Brain microvascular endothelial cell (primary cell): ENCODE results near the gene PRDM5.

ENCODE experiments used
- DNase-seq: peaks from one replicate; pipeline ENCODE4 v3.0.0-alpha.2; 2020
- H3K27ac ChIP-seq: fragments of 250-450 bp; sonication (Bioruptor Pico); 2 replicates; pipeline ENCODE4 v1.5.1; 2020; ENCODE audit warnings: mild to moderate bottlenecking, moderate library complexity
- H3K27me3 ChIP-seq: fragments of 250-450 bp; sonication (Bioruptor Pico); replicated peaks from 2 replicates; pipeline ENCODE4 v1.5.1; 2020; ENCODE audit warnings: mild to moderate bottlenecking
- H3K36me3 ChIP-seq: fragments of 250-450 bp; sonication (Bioruptor Pico); replicated peaks from 2 replicates; pipeline ENCODE4 v1.5.1; 2020; ENCODE audit warnings: mild to moderate bottlenecking
- H3K4me3 ChIP-seq: 2 replicates; pipeline ENCODE4 v1.5.1; 2011; ENCODE audit warnings: low read depth, mild to moderate bottlenecking, control low read depth, low read length, moderate library complexity
- in situ Hi-C: cut with HindIII; loops from 2 replicates; pipeline ENCODE4 v1.10.0; 2017; ENCODE audit warnings: low sequenced_read_pairs, low pct_ligation_motif_present
- TF ChIP-seq, protein P1 (sequence below): IDR thresholded peaks from 2 replicates; pipeline ENCODE4 v1.5.1; 2011; ENCODE audit warnings: low read depth, mild to moderate bottlenecking, moderate library complexity, low read length, control low read depth, inconsistent platforms; ENCODE audit errors: missing control alignments

Gene PRDM5

DNA sequence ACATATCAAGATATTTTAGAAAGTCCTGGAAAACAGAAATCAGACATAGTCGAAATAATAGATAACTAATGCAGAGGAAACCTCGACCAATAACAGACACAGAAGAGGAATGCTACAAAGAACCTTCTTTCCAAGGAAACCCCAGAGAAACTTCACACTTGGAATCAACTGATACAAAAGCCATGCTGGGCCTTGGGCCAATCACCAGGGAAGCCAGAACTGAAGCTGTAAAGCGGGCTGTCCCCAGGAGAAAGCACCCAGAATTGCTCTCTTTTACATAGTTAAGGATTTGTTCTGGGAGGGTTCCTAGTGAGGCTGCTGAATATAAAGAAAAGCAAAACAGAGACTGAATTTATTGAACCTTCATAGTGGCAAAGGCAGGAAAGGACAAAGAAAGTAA, 100.5 kb downstream of the PRDM5 start:
- Histone ChIP-seq H3K36me3 (no peaks in the 10 kb centered on the region), H3K27me3 (no peaks in the 10 kb centered on the region), H3K27ac (no peak overlapping the region), H3K4me3 (no peak overlapping the region)
- TF ChIP-seq, protein P1, sequence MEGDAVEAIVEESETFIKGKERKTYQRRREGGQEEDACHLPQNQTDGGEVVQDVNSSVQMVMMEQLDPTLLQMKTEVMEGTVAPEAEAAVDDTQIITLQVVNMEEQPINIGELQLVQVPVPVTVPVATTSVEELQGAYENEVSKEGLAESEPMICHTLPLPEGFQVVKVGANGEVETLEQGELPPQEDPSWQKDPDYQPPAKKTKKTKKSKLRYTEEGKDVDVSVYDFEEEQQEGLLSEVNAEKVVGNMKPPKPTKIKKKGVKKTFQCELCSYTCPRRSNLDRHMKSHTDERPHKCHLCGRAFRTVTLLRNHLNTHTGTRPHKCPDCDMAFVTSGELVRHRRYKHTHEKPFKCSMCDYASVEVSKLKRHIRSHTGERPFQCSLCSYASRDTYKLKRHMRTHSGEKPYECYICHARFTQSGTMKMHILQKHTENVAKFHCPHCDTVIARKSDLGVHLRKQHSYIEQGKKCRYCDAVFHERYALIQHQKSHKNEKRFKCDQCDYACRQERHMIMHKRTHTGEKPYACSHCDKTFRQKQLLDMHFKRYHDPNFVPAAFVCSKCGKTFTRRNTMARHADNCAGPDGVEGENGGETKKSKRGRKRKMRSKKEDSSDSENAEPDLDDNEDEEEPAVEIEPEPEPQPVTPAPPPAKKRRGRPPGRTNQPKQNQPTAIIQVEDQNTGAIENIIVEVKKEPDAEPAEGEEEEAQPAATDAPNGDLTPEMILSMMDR, result no peak
- in situ Hi-C loops, result no loop called here
- no peak for DNase-seq

DNA sequence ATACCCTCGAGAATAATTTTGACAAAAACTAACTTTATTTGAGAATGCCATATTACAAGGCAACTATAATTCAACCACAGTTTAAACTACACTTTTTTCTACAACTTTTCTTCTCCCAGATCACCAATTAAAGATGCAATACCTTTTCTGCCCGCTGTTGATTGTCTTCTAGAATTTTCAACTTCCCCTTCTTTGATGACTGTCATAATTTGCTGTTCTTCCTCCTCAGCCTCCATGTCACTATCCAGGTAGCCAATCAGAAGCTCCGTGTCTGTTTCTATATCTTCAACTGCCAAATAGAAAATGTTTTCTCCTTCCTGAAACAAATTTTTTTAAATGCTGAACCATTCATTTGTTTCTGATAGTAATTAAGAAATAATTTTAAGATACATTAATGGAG, 101.5 kb downstream of the PRDM5 start:
- DNase-seq, result no peak
- Histone ChIP-seq H3K4me3 (no peak overlapping the region), H3K36me3 (no peaks in the 10 kb centered on the region), H3K27me3 (no peaks in the 10 kb centered on the region), H3K27ac (no peak overlapping the region)
- TF ChIP-seq, protein P1, result no peak
- in situ Hi-C loops, result no loop called here

DNA sequence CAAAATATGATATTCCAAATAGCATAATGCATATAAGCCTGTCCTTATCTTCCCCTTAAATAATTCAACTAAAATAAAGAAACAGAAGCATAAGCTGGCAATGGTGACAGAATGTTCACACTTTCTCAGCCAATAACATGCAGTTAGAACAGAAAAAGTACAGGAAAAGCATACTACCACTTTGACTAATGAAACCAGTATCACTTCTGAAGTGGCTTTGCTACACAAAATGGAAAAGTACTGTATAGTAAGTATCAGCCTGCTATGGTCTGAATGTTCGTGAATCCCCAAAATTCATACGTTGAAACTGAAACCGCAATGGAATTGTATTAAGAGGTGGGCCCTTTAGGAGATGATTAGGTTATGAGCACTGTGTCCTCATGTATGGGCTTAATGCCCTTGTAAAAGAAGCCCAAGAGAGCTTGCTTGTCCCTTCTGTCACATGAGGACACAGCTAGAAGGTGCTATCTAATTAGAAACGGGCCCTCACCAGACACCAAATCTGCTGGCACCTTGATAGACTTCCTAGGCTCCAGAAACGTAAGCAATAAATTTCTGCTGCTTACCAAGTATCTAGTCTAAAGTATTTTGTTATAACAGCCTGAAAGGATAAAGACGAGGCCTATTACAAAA, 102.6 kb downstream of the PRDM5 start:
- Histone ChIP-seq H3K27ac (no peak overlapping the region), H3K27me3 (no peaks in the 10 kb centered on the region), H3K4me3 (no peak overlapping the region), H3K36me3 (no peaks in the 10 kb centered on the region)
- DNase-seq, result no peak
- in situ Hi-C loops, result no loop called here
- TF ChIP-seq, protein P1, result no peak

DNA sequence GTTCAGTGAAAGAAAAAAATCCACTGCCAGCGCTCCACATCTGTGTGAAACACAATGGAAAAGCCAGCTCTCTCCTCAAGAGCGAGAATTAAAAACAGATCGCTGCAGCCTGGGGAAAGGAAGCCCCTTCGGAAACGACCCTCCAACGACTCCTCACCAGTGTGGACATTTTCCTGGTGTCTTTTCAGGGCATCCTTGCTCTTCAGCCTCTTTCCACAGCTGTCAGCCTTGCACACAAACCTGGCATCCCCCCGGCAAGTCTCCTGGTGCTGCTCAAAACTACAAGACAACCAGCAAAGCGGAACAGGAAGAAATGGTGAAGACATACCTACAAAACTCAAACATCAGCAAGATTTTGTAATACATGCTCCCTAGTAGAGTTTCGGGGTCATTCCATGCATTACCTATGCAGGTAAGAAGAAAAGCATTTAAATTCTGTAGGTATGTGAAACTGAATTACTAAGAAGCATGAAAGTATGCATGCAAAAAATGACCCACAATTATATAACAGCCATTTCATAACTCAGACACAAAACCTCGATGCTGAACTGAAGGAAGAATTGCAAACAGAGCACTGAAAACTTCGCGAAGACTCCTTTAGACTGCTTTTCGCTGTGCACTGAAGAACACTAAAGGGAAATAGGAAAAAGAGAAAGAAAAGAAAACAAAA, 106.1 kb downstream of the PRDM5 start:
- TF ChIP-seq, protein P1, result no peak
- in situ Hi-C loops, result no loop called here
- H3K27me3 ChIP-seq, result no peaks in the 10 kb centered on the region

DNA sequence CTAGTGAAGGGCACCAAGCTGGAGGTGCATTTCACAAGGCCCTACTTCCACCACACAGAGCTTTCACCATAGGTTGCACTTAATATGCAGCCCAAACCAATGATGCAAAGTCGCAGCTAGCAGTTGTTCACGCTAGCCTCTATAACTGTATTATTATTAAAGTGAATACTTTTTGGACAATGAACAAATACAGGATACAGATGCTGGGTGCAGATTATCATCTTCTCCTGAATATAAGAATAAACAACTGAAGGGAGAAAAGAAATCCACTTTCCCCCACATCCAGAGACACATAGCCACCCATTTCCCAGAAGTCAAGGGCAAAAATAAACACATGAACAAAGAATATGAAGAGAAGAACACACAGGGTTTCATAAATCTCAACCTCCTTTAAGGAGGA, 107.2 kb downstream of the PRDM5 start:
- no peaks in the 10 kb centered on the region for H3K27me3 ChIP-seq
- H3K36me3 ChIP-seq, result no peaks in the 10 kb centered on the region
- DNase-seq, result no peak
- no peak overlapping the region for H3K4me3 ChIP-seq
- TF ChIP-seq, protein P1, result no peak
- H3K27ac ChIP-seq, result no peak overlapping the region
- in situ Hi-C loops, result no loop called here

More for the DNA sequence above, 106.1 kb downstream of the PRDM5 start:
- H3K4me3 ChIP-seq, result no peak overlapping the region
- no peaks in the 10 kb centered on the region for H3K36me3 ChIP-seq
- H3K27ac ChIP-seq, result no peak overlapping the region
- DNase-seq, result no peak
